T-helper 2 cell (primary cell): ENCODE measurements around the gene WDFY3.

Experiments used
- DNase-seq, 5 experiments: peaks; one replicate each; pipeline versions ENCODE4 v3.0.0 to v3.0.0-alpha.2; 2012 to 2022

WDFY3 gene

DNA sequence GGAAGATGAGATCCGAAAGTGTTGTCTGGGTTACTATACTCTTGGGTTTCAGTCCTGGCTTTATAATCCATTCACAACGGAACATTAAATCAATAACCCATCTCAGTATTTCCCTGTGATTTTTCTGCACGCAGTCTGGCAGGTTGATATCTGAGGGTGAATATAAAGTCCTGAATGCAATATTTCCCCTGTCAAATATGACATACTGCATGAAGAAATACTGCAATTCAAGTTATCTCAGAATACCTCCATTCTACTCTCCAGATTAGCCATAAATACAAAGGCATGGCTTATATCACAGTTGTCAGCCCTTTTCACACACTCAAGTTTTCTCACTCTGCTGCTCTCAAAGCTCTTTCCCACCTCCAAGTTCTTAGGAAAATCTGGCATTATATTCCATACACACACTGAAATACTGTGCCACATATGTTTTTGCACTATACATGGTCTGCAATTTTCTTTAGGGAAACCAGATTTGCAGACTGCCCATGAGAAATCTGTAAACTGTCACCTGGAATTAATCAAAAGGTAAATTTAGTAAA is 64.7 kb downstream of the WDFY3 start:
- DNase-seq = no peak

- no peak for DNase-seq
Observed at GRCh38 chr4:84901173-84901572, 65.3 kb downstream of the WDFY3 start.

- DNase-seq = no peak
Observed at GRCh38 chr4:84899616-84900015, 66.9 kb downstream of the WDFY3 start.

- DNase-seq = no peak
Observed at GRCh38 chr4:84897516-84897915, 69.0 kb downstream of the WDFY3 start.

- no peak for DNase-seq
Observed at GRCh38 chr4:84895283-84895682, 71.2 kb downstream of the WDFY3 start.

GRCh38 chr4:84894621-84895020 is 71.9 kb downstream of the WDFY3 start:
- no peak for DNase-seq

- DNase-seq = no peak
Observed at GRCh38 chr4:84892950-84893349, 73.5 kb downstream of the WDFY3 start.

GRCh38 chr4:84887824-84888223 is 78.7 kb downstream of the WDFY3 start:
- no peak for DNase-seq

DNA sequence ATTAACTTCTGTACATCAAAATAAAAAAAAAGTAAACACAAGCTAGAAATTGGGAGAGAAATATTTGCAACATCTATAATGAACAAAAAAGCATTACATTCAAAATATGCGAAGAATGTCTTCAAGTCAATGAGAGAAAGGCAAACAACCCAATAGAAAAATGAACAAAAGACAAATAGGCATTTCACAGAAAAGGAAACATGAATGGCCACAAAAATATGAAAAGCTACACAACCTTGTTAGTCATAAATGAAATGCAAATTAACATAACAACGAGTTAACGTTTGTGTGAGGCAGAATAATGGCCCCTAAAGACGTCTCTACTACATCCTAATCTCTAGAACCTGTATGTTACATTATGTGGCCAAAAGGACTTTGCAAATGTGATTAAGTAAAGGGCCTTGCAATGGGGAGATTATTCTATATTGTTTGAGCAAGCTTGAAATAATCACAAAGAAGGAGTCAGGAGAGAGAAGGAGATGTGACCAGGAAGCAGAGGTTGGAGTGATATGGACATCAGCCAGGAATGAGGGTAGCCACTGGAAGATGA is 86.8 kb downstream of the WDFY3 start:
- no peak for DNase-seq

- no peak for DNase-seq
Observed at GRCh38 chr4:84878546-84878945, 87.9 kb downstream of the WDFY3 start.

GRCh38 chr4:84878090-84878489 is 88.4 kb downstream of the WDFY3 start:
- DNase-seq = no peak

DNA sequence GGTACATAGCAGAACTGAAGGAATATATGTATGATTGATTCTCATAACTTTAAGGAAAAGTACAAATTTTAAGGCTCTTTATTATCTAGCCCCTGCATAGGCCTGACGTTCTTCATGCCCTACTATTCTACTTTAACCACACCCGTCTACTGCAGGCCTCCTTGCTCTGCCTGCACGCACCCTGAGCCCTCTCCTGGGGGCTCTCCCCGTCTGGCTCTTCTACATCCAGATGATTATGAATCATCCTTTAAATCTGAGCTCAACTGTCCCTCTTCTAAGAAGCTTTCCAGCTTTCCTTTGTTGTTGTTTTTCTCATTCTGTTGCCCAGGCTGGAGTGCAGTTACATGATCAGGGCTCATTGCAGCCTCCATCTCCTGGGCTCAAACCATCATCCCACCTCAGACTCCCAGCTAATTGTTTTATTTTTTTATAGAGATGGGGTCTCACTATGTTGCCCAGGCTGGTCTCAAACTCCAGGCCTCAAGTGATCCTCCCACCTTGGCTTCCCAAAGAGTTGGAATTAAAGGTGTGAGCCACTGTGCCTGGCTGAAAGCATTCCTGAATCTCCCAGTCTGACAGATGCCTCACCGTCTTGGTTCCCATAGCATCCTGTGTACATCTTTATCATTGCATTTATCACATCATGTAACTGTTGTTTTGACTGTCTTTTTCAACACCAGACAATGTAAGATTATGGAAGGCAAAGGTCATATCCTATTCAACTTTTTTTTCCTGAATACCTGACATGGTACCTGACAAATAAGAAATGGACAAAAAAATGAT is 89.2 kb downstream of the WDFY3 start:
- no peak for DNase-seq

DNA sequence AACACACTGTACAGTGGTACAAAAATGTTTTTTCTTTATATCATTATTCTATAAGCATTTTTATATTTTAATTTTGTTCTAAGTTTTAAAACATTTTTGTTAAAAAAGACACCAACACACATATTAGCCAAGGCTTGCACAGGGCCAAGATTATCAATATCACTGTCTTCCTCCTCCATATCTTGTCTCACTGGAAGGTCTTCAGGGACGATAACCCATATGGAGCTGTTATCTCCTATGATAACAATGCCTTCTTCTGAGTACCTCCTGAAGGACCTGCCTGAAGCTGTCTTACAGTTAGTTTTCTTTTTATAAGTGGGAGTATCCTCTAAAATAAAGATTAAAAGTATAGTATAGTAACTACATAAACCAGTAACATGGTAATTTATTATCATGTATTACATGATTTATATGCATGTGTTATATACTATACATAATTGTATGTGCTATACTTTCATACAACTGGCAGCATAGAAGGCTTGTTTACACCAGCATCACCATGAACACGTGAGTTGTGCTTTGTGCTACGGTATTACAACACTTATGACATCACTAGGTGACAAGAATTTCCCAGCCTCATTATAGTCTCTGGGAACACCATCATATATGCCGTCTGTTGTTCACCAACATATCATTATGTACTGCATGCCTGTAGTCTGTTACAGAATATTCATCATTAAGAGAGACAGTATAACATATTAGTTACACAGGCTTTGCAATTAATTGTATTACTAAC is 90.7 kb downstream of the WDFY3 start:
- no peak for DNase-seq

GRCh38 chr4:84874619-84875018 is 91.9 kb downstream of the WDFY3 start:
- DNase-seq = no peak

- DNase-seq = no peak
Observed at GRCh38 chr4:84870398-84871163, 95.9 kb downstream of the WDFY3 start.

DNA sequence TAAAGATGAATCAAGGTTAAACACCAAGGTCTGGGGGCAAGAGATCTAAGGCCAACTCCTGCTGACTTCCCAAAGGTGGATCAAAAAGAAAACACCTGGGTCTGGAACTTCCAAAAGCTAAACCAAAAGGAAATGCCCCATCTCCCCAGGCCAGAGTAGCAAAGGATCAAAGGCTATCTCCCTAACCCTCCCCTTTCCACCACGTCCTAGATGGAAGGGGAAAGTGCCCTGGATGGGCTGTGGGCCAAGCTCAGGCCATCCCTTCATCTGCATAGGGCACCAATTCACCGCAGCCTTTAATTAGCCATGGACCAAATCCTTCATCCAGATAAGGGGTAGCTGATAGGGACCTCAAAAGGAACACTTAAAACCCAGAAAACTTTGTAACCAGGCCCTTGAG is 100.2 kb downstream of the WDFY3 start:
- DNase-seq = no peak

DNA sequence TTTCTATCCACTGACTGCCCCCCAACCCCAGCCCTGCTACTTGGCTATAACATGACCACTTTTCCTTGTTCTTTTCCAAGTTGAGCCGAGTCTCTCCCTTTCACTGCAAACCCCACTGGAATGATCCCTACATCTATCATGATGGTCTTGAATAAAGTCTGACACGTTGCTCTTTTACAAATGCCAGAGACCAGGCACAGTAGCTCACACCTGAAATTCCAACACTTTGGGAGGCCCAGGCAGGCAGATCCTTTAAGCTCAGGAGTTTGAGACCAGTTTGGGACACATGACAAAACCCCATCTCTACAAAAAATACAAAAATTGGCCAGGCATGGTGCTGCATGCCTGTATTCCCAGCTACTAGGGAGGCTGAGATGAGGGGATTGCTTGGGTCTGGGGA is 100.9 kb downstream of the WDFY3 start:
- DNase-seq = no peak

DNA sequence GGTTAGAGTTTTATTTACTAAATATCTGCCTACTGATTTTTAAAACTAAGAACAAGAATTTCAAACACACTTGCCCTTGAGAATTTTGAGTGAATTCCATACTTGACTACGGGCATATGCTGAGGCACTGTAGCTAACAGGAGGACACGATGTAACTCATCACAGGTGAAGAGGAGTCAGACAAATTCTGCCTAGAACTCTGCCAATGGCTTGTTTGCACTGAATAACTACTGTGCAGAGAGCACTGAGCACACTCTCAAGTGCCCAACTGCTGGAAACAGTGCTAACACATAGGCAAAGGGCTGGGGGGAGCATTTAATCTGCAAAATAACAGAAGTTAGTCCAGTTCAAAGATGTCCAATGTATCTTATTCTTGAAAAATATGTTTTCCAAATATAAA is 104.4 kb downstream of the WDFY3 start:
- no peak for DNase-seq

DNA sequence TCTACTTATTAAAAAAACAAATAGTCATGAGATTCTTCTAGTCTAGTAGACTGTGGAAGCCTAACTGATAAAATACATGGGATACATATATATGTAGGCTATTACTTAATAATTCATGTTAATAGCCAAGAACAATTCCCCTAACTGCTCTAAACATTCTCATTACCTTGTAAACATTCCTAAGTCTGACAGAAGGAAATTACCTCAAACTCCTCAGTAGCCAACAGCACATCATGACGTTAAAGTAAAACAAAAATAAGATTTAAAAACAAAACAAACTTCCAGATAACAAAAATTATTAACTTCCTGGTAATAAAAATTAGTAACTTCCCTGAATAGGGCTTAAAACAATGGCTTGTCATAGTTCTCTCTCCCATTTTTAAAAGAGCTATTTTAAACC is 109.2 kb downstream of the WDFY3 start:
- no peak for DNase-seq

DNA sequence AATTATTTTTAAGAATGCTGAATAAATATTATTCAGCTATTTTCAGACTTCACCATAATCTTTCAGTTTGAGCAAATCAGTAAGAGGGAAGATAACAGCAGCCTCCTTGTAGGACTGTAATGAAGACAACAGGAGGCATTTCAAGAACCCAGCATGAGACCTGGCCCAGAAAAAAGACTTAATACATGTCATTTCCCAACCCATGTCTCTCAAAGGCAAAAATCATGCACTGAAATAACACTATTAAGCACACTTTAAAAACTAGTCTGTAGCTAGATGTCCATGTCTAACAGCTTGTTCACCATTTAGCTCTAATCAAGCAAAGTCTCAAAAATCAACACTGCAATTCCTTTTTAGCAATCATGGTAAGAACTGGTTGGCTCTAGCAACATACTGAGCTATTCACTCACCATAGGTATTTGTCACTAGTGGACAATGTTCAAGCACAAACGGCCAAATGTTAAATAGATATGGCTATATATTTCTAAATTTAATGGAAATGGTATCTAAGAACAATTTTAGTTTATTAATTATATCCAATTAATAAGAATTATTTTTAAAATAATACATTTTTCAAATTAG is 109.9 kb downstream of the WDFY3 start:
- DNase-seq = no peak

GRCh38 chr4:84855774-84856173 is 110.7 kb downstream of the WDFY3 start:
- no peak for DNase-seq

GRCh38 chr4:84852081-84852480 is 114.4 kb downstream of the WDFY3 start:
- DNase-seq = no peak
